ENCODE results near the gene DGCR2.

The DGCR2 gene

GRCh38 chr22:19063581-19064353 lies 58.4 kb downstream of the DGCR2 start:
- DNase-seq (ENCODE audit: low read depth): peak; percentile 53
- no peak for TF ChIP-seq CTCF (IDR thresholded peaks at IDR 0.05; ENCODE audit: low read length, missing control alignments)
- no peak overlapping the region for H3K4me3 ChIP-seq (replicated peaks; ENCODE audit: low read depth, low read length)

GRCh38 chr22:19062943-19063308 lies 59.3 kb downstream of the DGCR2 start:
- DNase-seq (ENCODE audit: low read depth): no peak
- TF ChIP-seq CTCF (IDR thresholded peaks at IDR 0.05; ENCODE audit: low read length, missing control alignments): no peak
- H3K4me3 ChIP-seq (replicated peaks; ENCODE audit: low read depth, low read length): no peak overlapping the region

GRCh38 chr22:19062139-19062942 lies 59.9 kb downstream of the DGCR2 start:
- H3K4me3 ChIP-seq (replicated peaks; ENCODE audit: low read depth, low read length): no peak overlapping the region
- no peak for TF ChIP-seq CTCF (IDR thresholded peaks at IDR 0.05; ENCODE audit: low read length, missing control alignments)
- DNase-seq (ENCODE audit: low read depth): no peak

GRCh38 chr22:19061471-19062138 lies 60.6 kb downstream of the DGCR2 start:
- no peak for DNase-seq (ENCODE audit: low read depth)
- no peak overlapping the region for H3K4me3 ChIP-seq (replicated peaks; ENCODE audit: low read depth, low read length)
- no peak for TF ChIP-seq CTCF (IDR thresholded peaks at IDR 0.05; ENCODE audit: low read length, missing control alignments)

- DNase-seq (ENCODE audit: low read depth): no peak
- TF ChIP-seq CTCF (IDR thresholded peaks at IDR 0.05; ENCODE audit: low read length, missing control alignments): no peak
- H3K4me3 ChIP-seq (replicated peaks; ENCODE audit: low read depth, low read length): no peak overlapping the region
Observed at GRCh38 chr22:19060356-19061009, 61.7 kb downstream of the DGCR2 start.

GRCh38 chr22:19059481-19060278 lies 62.5 kb downstream of the DGCR2 start:
- TF ChIP-seq CTCF (IDR thresholded peaks at IDR 0.05; ENCODE audit: low read length, missing control alignments): no peak
- DNase-seq (ENCODE audit: low read depth): no peak
- H3K4me3 ChIP-seq (replicated peaks; ENCODE audit: low read depth, low read length): no peak overlapping the region
